ENCODE results near the gene FBLN1.

Gene FBLN1

GRCh38 chr22:45562537-45563361 is 60.1 kb downstream of the FBLN1 start:
- Mint-ChIP-seq H3K36me3 (ENCODE audit: low read depth) (no peaks in the 10 kb centered on the region), H3K9me3 (peaks cover 20% of the 10 kb centered on the region), H3K27ac (no peak overlapping the region), H3K4me3 (no peak overlapping the region), H3K4me1 (ENCODE audit: low read depth) (no peaks in the 10 kb centered on the region), H3K27me3 (peaks cover 34% of the 10 kb centered on the region)
- no peak for DNase-seq

GRCh38 chr22:45563362-45564040 is 60.8 kb downstream of the FBLN1 start:
- no peak overlapping the region for H3K4me3 Mint-ChIP-seq
- peaks cover 20% of the 10 kb centered on the region for H3K9me3 Mint-ChIP-seq
- H3K36me3 Mint-ChIP-seq (ENCODE audit: low read depth), result no peaks in the 10 kb centered on the region
- peaks cover 38% of the 10 kb centered on the region for H3K27me3 Mint-ChIP-seq
- no peak overlapping the region for H3K27ac Mint-ChIP-seq
- DNase-seq, result no peak
- no peaks in the 10 kb centered on the region for H3K4me1 Mint-ChIP-seq (ENCODE audit: low read depth)

GRCh38 chr22:45564349-45565030 is 61.8 kb downstream of the FBLN1 start:
- Mint-ChIP-seq H3K27ac (no peak overlapping the region), H3K4me3 (no peak overlapping the region), H3K27me3 (peaks cover 42% of the 10 kb centered on the region), H3K36me3 (ENCODE audit: low read depth) (no peaks in the 10 kb centered on the region), H3K9me3 (peaks cover 17% of the 10 kb centered on the region), H3K4me1 (ENCODE audit: low read depth) (no peaks in the 10 kb centered on the region)
- no peak for DNase-seq

- Mint-ChIP-seq H3K4me3 (no peak overlapping the region), H3K9me3 (peaks cover 11% of the 10 kb centered on the region), H3K36me3 (ENCODE audit: low read depth) (no peaks in the 10 kb centered on the region), H3K27ac (no peak overlapping the region), H3K27me3 (peaks cover 42% of the 10 kb centered on the region), H3K4me1 (ENCODE audit: low read depth) (no peaks in the 10 kb centered on the region)
- no peak for DNase-seq
Observed at GRCh38 chr22:45565171-45565570, 62.5 kb downstream of the FBLN1 start.

GRCh38 chr22:45565973-45566372 is 63.3 kb downstream of the FBLN1 start:
- Mint-ChIP-seq H3K27ac (no peak overlapping the region), H3K4me3 (no peak overlapping the region), H3K36me3 (ENCODE audit: low read depth) (peaks cover 2% of the 10 kb centered on the region), H3K27me3 (peaks cover 42% of the 10 kb centered on the region), H3K9me3 (peaks cover 9% of the 10 kb centered on the region), H3K4me1 (ENCODE audit: low read depth) (no peaks in the 10 kb centered on the region)
- no peak for DNase-seq

- Mint-ChIP-seq H3K9me3 (peaks cover 11% of the 10 kb centered on the region), H3K4me1 (ENCODE audit: low read depth) (no peaks in the 10 kb centered on the region), H3K36me3 (ENCODE audit: low read depth) (peaks cover 2% of the 10 kb centered on the region), H3K27me3 (peaks cover 42% of the 10 kb centered on the region), H3K27ac (no peak overlapping the region), H3K4me3 (no peak overlapping the region)
- no peak for DNase-seq
Observed at GRCh38 chr22:45568213-45568612, 65.5 kb downstream of the FBLN1 start.

GRCh38 chr22:45571089-45571488 is 68.4 kb downstream of the FBLN1 start:
- H3K27ac Mint-ChIP-seq, result no peak overlapping the region
- DNase-seq, result no peak
- H3K36me3 Mint-ChIP-seq (ENCODE audit: low read depth), result peaks cover 2% of the 10 kb centered on the region
- H3K27me3 Mint-ChIP-seq, result peaks cover 24% of the 10 kb centered on the region
- H3K9me3 Mint-ChIP-seq, result peaks cover 11% of the 10 kb centered on the region
- no peak overlapping the region for H3K4me3 Mint-ChIP-seq
- no peaks in the 10 kb centered on the region for H3K4me1 Mint-ChIP-seq (ENCODE audit: low read depth)

- H3K4me1 Mint-ChIP-seq (ENCODE audit: low read depth), result no peaks in the 10 kb centered on the region
- DNase-seq, result no peak
- peaks cover 21% of the 10 kb centered on the region for H3K27me3 Mint-ChIP-seq
- peaks cover 11% of the 10 kb centered on the region for H3K9me3 Mint-ChIP-seq
- no peak overlapping the region for H3K4me3 Mint-ChIP-seq
- no peak overlapping the region for H3K27ac Mint-ChIP-seq
- peaks cover 2% of the 10 kb centered on the region for H3K36me3 Mint-ChIP-seq (ENCODE audit: low read depth)
Observed at GRCh38 chr22:45572444-45572843, 69.8 kb downstream of the FBLN1 start.

GRCh38 chr22:45574069-45574703 is 71.5 kb downstream of the FBLN1 start:
- H3K4me3 Mint-ChIP-seq, result no peak overlapping the region
- H3K27ac Mint-ChIP-seq, result no peak overlapping the region
- DNase-seq, result no peak
- peaks cover 2% of the 10 kb centered on the region for H3K36me3 Mint-ChIP-seq (ENCODE audit: low read depth)
- peaks cover 2% of the 10 kb centered on the region for H3K4me1 Mint-ChIP-seq (ENCODE audit: low read depth)
- H3K27me3 Mint-ChIP-seq, result peaks cover 16% of the 10 kb centered on the region
- peaks cover 11% of the 10 kb centered on the region for H3K9me3 Mint-ChIP-seq

GRCh38 chr22:45575173-45575572 is 72.5 kb downstream of the FBLN1 start:
- H3K4me1 Mint-ChIP-seq (ENCODE audit: low read depth), result peaks cover 2% of the 10 kb centered on the region
- peaks cover 2% of the 10 kb centered on the region for H3K36me3 Mint-ChIP-seq (ENCODE audit: low read depth)
- H3K27ac Mint-ChIP-seq, result no peak overlapping the region
- no peak for DNase-seq
- no peak overlapping the region for H3K4me3 Mint-ChIP-seq
- peaks cover 11% of the 10 kb centered on the region for H3K9me3 Mint-ChIP-seq
- peaks cover 16% of the 10 kb centered on the region for H3K27me3 Mint-ChIP-seq

GRCh38 chr22:45575607-45576272 is 73.1 kb downstream of the FBLN1 start:
- H3K9me3 Mint-ChIP-seq, result peaks cover 6% of the 10 kb centered on the region
- DNase-seq, result no peak
- no peak overlapping the region for H3K4me3 Mint-ChIP-seq
- peaks cover 16% of the 10 kb centered on the region for H3K27me3 Mint-ChIP-seq
- H3K27ac Mint-ChIP-seq, result no peak overlapping the region
- no peaks in the 10 kb centered on the region for H3K36me3 Mint-ChIP-seq (ENCODE audit: low read depth)
- peaks cover 2% of the 10 kb centered on the region for H3K4me1 Mint-ChIP-seq (ENCODE audit: low read depth)

- H3K4me1 Mint-ChIP-seq (ENCODE audit: low read depth), result peaks cover 2% of the 10 kb centered on the region
- no peaks in the 10 kb centered on the region for H3K36me3 Mint-ChIP-seq (ENCODE audit: low read depth)
- no peak overlapping the region for H3K27ac Mint-ChIP-seq
- no peak overlapping the region for H3K4me3 Mint-ChIP-seq
- no peak for DNase-seq
- peaks cover 16% of the 10 kb centered on the region for H3K27me3 Mint-ChIP-seq
- peaks cover 5% of the 10 kb centered on the region for H3K9me3 Mint-ChIP-seq
Observed at GRCh38 chr22:45576273-45576625, 73.6 kb downstream of the FBLN1 start.

- Mint-ChIP-seq H3K4me3 (no peak overlapping the region), H3K27ac (no peak overlapping the region), H3K36me3 (ENCODE audit: low read depth) (no peaks in the 10 kb centered on the region), H3K4me1 (ENCODE audit: low read depth) (peaks cover 2% of the 10 kb centered on the region), H3K27me3 (peaks cover 16% of the 10 kb centered on the region), H3K9me3 (no peaks in the 10 kb centered on the region)
- no peak for DNase-seq
Observed at GRCh38 chr22:45576730-45577464, 74.2 kb downstream of the FBLN1 start.
